T-helper 1 cell (primary cell): ENCODE measurements around the gene BRINP2.

ENCODE experiments used
- DNase-seq, 5 donors: peaks; one replicate each; pipeline ENCODE4 v3.0.0-alpha.2; 2012 to 2020
- total RNA-seq, 4 donors: gene quantifications; one replicate each; lab custom pipeline; 2026; lab: John Stamatoyannopoulos, UW

BRINP2 gene
- total RNA-seq, result 0 reads per million in 4 donors

GRCh38 chr1:177170756-177171535 lies at the start of gene BRINP2:
Gene BRINP2, plus strand, starts transcription at chr1:177170958. Its CDS starts 58,919 bp downstream, at chr1:177229877.
- no peak for DNase-seq

- no peak for DNase-seq
These were observed 48.1 kb upstream of the BRINP2 start for GRCh38 chr1:177122461-177123251.

GRCh38 chr1:177124577-177125278 lies 46.0 kb upstream of the BRINP2 start:
- no peak for DNase-seq

GRCh38 chr1:177126267-177126666 lies 44.5 kb upstream of the BRINP2 start:
- no peak for DNase-seq

- no peak for DNase-seq
These were observed 42.0 kb upstream of the BRINP2 start for GRCh38 chr1:177128665-177129281.

- DNase-seq, result no peak
These were observed 40.3 kb upstream of the BRINP2 start for GRCh38 chr1:177130451-177130945.

- DNase-seq, result no peak
These were observed 39.0 kb upstream of the BRINP2 start for GRCh38 chr1:177131723-177132122.

- DNase-seq, result no peak
These were observed 38.6 kb upstream of the BRINP2 start for GRCh38 chr1:177132141-177132540.

GRCh38 chr1:177133977-177134538 lies 36.7 kb upstream of the BRINP2 start:
- DNase-seq, result no peak

GRCh38 chr1:177135250-177135649 lies 35.5 kb upstream of the BRINP2 start:
- DNase-seq, result no peak

- DNase-seq, result no peak
These were observed 32.9 kb upstream of the BRINP2 start for GRCh38 chr1:177137814-177138213.

GRCh38 chr1:177138347-177138746 lies 32.4 kb upstream of the BRINP2 start:
- DNase-seq, result no peak

GRCh38 chr1:177142010-177142409 lies 28.7 kb upstream of the BRINP2 start:
- DNase-seq, result no peak

GRCh38 chr1:177142791-177143271 lies 27.9 kb upstream of the BRINP2 start:
- DNase-seq, result no peak

GRCh38 chr1:177145106-177146070 lies 25.4 kb upstream of the BRINP2 start:
- DNase-seq, result no peak

GRCh38 chr1:177146499-177146898 lies 24.3 kb upstream of the BRINP2 start:
- DNase-seq, result no peak

GRCh38 chr1:177162243-177162642 lies 8.5 kb upstream of the BRINP2 start:
- no peak for DNase-seq

GRCh38 chr1:177163844-177164379 lies 6.8 kb upstream of the BRINP2 start:
- DNase-seq, result no peak

GRCh38 chr1:177164380-177165068 lies 6.2 kb upstream of the BRINP2 start, which contains the start of gene ASTN1:
Gene ASTN1, minus strand, starts transcription at chr1:177164712. Its CDS starts 36 bp downstream, at chr1:177164676.
- DNase-seq, result no peak

- DNase-seq, result no peak
These were observed 5.7 kb upstream of the BRINP2 start for GRCh38 chr1:177165069-177165439.
